ENCODE results near the gene CABP7. TPM values are rescaled to one million over a fixed set of nuclear protein-coding genes. Genes with fewer than 3 reads are reported as not detected.

Gene CABP7
- total and polyA plus RNA-seq, 2 of the 13 experiments (the other 11 are each of a cell fraction or from before 2014, with no cell fraction given): 0.08 TPM; not detected in 1

GRCh38 chr22:29710193-29710592, 9.6 kb upstream of the CABP7 start (continued):
- no peak for TF ChIP-seq NFKBIZ (CRISPR knock-in tag; IDR thresholded peaks at IDR 0.05)
- no peak for TF ChIP-seq ZNF777 (CRISPR knock-in tag; IDR thresholded peaks at IDR 0.05)

- CTCF ChIA-PET (ENCODE audit: low intra/inter-chr PET ratio, low total read pairs): no interaction called here
- DNase-seq (ENCODE audit: low spot score) (no peak), FAIRE-seq (no peak), ATAC-seq (no peak)
- BruUV-seq (replicated peaks): no TSS peak
- no peak for TF ChIP-seq ZNF530 (CRISPR knock-in tag; IDR thresholded peaks at IDR 0.05; ENCODE audit: low read depth)
- TF ChIP-seq JDP2 (CRISPR knock-in tag; IDR thresholded peaks at IDR 0.05; ENCODE audit: borderline replicate concordance): no peak
- no peak for TF ChIP-seq ZNF672 (CRISPR knock-in tag; IDR thresholded peaks at IDR 0.05)
- no peak for TF ChIP-seq ZEB1 (IDR thresholded peaks at IDR 0.05; ENCODE audit: insufficient replicate concordance, low read depth)
- TF ChIP-seq SMC3 (IDR thresholded peaks at IDR 0.05; ENCODE audit: low read length): no peak
- no peak for TF ChIP-seq TGIF2 (CRISPR knock-in tag; IDR thresholded peaks at IDR 0.05)
- TF ChIP-seq GTF3A (CRISPR knock-in tag; conservative IDR thresholded peaks at IDR 0.05): no peak
- Histone ChIP-seq H3K27me3 (ENCODE audit: control insufficient read depth in 1 of 2, insufficient read depth in 2 of 2, low read length in 2 of 2) (peaks cover 16 to 79% of the 10 kb centered on the region in 2 experiments; a peak in 4 of 5 replicates), H3K27ac (ENCODE audit: extremely low read length, insufficient read depth, low read length) (no peak overlapping the region), H3K36me3 (replicated peaks in 1 of 2; ENCODE audit: control insufficient read depth in 1 of 2, insufficient read depth in 2 of 2, low read length in 2 of 2) (no peaks in the 10 kb centered on the region), H3K4me3 (replicated peaks in 1 of 3; ENCODE audit: insufficient read depth in 1 of 3, low read depth in 2 of 3, low read length in 3 of 3) (no peak overlapping the region), H3K4me2 (ENCODE audit: low read depth, low read length) (no peak overlapping the region), H3K4me1 (ENCODE audit: insufficient read depth, low read length) (peaks cover 5% of the 10 kb centered on the region; the same call in 1 of the 2 replicates), H4K20me1 (ENCODE audit: insufficient read depth, low read length) (0 out of 2 replicates have a peak, but pooled peaks cover 5% of the 10 kb centered on the region), H3K9me3 (ENCODE audit: low read length) (no peaks in the 10 kb centered on the region), H3K79me2 (ENCODE audit: insufficient read depth, low read length) (no peaks in the 10 kb centered on the region), H2AFZ (ENCODE audit: low read length) (no peak overlapping the region), H3K9ac (ENCODE audit: insufficient read depth, low read depth, low read length) (no peak overlapping the region)
- intact Hi-C loops (cut with micrococcal nuclease; ENCODE audit: unreplicated experiment): no loop called here
- POLR2A ChIA-PET: interaction anchor here (0.6 kb wide), 1 partner anchor 22 kb away, joined by 3 read pairs; no protein-coding TSS in a partner anchor
- 13% methylated on average over 6 of the region's 18 CpGs for WGBS (ENCODE audit: low lambda C conversion rate)
- in situ Hi-C loops (cut with HindIII; ENCODE audit: extremely low pct_ligation_motif_present, low pct_unique_long_range_greater_than_20kb): no loop called here
Measured at GRCh38 chr22:29710922-29711593, 8.7 kb upstream of the CABP7 start.
